Fibroblast of peridontal ligament (primary cell): ENCODE measurements around the gene CAP2.
A peak's percentile ranks its signal among the peaks of the same experiment; 100 is the strongest.
"Not testable (repeated sequence)": the region's sequence is repeated elsewhere in the genome, so short reads cannot be mapped to it uniquely, and the experiment has no call there.

Source experiments
- DNase-seq: peaks from one replicate; pipeline ENCODE4 v3.0.0-alpha.2; 2010; ENCODE audit errors: extremely low read depth

Gene CAP2

GRCh38 chr6:17396256-17396655, 2.9 kb downstream of the CAP2 start:
- DNase-seq, result no peak

DNA sequence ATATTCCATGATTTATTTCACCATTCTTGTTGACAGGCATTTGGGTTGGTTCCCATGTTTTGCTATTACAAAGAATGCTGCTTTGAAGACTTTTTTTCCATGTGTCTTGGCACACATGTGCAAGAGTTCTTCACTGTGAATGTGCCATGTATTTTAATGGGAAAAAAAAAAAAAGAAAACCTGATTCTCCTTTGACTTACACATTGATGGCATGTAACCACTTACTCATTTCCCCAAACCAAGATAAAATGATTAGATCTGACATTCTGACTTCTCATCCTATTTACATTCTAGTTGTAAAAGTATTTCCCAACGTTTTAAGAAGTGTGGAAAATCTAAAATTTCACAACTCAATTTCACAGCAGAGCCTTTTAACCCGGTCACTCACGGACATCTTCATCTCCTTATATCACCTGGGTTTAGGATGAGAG, 4.4 kb downstream of the CAP2 start:
- DNase-seq, result no peak

DNA sequence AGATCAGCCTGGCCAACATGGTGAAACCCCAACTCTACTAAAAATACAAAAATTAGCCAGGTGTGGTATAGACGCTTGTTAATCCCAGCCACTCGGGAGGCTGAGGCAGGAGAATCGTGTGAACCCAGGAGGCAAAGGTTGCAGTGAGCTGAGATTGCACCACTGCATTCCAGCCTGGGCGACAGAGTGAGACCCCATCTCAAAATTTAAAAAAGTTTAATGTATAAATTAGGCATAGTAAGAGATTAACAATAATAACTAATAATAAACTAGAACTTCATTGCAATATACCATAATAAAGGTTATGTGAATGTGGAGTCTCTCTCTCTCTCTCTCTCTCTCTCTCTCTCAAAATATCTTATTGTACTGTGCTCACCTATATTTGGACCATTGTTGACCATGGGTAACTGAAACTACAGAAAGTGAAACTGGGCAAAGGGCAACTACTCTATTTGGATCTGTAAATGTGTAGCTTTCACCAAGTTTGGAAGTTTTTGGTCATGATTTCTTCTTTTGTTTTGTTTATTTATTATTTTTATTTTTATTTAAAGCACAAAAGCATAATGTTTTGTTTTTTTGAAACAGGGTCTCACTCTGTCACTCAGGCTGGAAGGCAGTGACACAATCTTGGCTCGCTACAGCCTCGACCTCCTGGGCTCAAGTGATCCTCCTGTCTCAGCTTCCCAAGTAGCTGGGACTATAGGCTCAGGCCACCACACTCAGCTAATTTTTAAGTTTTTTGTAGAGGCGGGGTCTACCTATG, 12.0 kb downstream of the CAP2 start:
- DNase-seq, result not testable (repeated sequence)

DNA sequence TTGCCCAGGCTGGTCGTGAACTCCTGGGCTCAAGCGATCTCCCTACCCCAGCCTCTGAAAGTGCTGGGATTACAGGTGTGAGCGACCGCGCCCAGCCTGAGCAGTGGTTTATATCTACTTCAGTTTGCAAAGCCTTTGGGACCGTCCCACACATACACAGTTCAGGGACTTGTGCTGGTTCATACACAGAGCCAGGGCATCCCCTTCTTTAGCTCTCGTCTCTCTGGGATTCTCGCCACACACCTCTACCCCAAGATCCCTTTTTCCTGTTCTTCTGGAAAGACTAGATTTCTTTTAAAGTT, 12.5 kb downstream of the CAP2 start:
- no peak for DNase-seq

- no peak for DNase-seq
Observed at GRCh38 chr6:17408081-17408480, 14.7 kb downstream of the CAP2 start.

DNA sequence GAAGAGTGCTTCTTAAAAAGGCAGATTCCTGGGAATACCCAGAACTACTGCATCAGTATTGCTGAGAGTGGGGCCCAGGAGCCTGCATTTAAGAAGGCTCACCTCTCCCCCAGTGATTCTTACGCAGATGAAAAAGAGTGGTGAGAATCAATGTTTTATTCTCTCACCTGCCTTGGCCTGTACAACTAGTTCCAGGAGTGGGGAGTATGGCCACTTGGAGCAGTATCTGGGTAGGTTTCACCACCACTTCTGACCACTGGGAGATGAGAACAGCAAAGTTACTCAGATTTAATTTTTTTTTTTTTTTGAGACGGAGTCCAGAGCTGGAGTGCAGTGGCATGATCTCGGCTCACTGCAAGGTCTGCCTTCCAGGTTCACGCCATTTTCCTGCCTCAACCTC, 16.9 kb downstream of the CAP2 start:
- DNase-seq, result no peak

GRCh38 chr6:17413313-17413750, 19.9 kb downstream of the CAP2 start:
- peak; percentile 50 for DNase-seq

- DNase-seq, result not testable (repeated sequence)
Observed at GRCh38 chr6:17414395-17414794, 21.0 kb downstream of the CAP2 start.

- no peak for DNase-seq
Observed at GRCh38 chr6:17415321-17415720, 21.9 kb downstream of the CAP2 start.

GRCh38 chr6:17416806-17417205, 23.4 kb downstream of the CAP2 start:
- DNase-seq, result no peak

- DNase-seq, result peak; percentile 98
Observed at GRCh38 chr6:17417817-17418216, 24.4 kb downstream of the CAP2 start.

- DNase-seq, result peak; percentile 93
Observed at GRCh38 chr6:17418281-17419188, 25.1 kb downstream of the CAP2 start.

GRCh38 chr6:17419189-17419575, 25.8 kb downstream of the CAP2 start:
- no peak for DNase-seq

DNA sequence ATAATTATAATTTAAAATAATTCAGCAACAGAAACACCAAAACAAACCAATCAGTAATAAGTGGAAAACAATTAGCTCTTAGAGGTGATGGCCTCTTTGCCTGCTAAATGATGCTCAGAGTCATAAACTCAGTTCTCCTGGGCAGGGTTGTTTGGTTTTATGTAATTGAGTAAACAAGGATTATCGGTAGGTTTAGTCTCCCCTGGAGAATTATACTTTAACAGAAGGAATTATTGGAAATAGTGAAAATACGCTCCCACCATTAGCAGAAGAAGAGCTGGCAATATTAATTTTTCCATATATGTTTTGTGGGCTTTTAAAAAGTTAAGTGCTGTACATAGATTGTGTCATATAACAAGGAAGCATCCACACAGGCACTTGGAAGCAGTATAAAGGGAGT, 27.0 kb downstream of the CAP2 start:
- no peak for DNase-seq

DNA sequence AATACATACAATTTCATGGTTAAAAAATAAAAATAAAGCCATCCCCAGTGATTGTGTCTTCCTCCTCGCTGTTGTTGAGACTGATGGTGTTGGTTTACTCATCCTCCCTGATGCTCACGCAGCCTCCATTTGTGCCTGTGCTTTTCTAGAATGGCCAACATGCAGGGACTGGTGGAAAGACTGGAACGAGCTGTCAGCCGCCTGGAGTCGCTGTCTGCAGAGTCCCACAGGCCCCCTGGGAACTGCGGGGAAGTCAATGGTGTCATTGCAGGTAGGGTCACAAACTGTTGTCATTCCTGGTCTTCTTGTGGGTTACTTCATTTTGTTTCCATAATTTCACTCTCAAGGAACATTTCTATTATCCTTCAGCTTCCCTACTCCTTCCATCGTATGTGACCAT, 28.0 kb downstream of the CAP2 start:
- no peak for DNase-seq

DNA sequence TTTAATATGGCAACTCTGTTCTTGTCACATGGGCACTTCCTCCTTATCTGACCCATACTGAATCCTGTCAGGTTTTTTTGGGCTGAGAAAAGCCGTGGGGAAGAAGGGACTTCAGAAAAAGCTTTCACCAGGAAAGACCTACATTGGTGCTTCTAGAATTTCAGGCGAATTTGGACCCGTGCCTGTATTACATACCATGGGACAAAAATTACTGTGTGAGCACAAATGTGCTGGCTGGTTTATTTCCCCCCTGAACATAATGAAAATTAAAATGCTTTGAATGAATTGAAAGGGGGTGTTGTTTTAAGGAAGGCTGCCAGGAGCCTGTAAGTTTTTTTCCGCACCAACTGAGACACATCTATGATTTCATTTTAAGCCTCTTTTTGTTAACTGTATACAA, 29.6 kb downstream of the CAP2 start:
- peak; percentile 68 for DNase-seq

DNA sequence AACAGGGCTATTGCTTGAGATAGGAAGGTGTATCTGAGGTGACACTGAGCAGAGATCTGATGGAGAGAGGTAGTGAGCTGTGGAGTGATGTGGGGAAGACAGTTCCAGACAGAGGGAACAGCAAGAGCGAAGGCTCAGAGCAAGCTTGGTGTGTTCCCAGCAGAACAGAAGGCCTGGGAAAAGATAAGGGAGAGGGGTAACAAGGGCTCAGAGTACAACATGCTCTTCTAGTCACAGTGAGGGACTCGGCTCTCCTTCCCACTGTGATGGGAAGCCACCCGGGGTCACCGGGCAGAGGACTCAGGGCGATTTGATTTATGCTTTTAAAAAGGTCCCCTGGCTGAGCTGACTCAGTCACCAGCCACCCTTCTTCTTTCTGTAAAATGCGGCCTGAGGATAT, 33.7 kb downstream of the CAP2 start:
- no peak for DNase-seq

DNA sequence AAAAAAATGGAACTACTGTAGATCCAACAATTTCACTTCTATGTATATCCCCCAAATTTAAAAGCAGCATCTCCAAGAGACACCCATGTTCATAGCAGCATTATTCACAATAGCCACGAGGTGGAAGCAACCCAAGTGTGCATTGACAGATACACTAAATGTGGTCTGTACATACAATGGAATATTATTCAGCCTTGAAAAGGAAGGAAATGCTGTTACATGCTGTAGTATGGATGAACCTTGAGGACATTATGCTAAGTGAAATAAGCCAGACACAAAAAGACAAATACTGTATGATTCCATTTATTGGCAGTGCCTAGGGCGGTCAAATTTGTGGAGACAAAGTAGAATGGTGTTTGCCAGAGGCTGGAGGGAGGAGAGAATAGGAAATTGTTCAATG, 34.2 kb downstream of the CAP2 start:
- no peak for DNase-seq

DNA sequence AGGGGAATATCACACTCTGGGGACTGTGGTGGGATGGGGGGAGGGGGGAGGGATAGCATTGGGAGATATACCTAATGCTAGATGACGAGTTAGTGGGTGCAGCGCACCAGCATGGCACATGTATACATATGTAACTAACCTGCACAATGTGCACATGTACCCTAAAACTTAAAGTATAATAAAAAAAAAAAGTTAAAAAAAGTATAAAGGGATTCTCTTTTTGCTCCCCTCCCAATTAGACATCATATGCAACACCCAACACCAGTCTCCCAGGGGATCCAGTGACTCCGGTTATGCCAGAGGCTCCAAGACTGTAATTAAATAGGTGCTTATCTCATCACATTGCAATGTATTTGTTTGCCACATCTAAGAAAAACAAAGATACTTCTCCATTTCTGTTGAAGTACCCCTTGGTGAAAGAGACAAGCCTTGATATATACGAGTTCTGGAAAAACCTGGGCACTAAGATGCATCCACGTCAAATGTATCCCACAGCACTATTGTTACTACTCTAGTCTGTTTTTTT, 35.3 kb downstream of the CAP2 start:
- not testable (repeated sequence) for DNase-seq

- peak; percentile 25 for DNase-seq
Observed at GRCh38 chr6:17429383-17430061, 36.1 kb downstream of the CAP2 start.

DNA sequence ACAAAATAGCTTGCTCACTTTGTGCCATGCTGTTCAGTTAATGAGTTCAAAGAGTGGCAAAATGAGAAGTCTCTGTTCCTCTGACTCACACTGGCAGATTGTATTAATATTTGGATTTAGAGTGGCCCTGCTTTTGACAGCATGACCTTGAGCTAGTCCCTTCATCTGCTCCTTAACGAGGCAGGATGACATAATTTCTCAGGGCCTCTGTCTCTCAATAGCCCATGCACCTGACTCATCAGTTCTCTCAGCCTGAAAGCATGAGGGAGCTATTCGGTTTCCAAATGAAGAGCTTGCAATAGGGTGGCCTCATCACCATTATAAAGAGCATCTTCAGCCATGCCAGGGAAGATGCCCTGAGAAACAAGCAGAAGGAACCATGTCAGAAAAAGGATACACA, 38.2 kb downstream of the CAP2 start:
- DNase-seq, result peak; percentile 57

- DNase-seq, result peak; percentile 74
Observed at GRCh38 chr6:17432356-17432755, 39.0 kb downstream of the CAP2 start.
